Fibroblast of the aortic adventitia (primary cell): ENCODE data around the gene NOTCH2. TPM values are rescaled to one million over a fixed set of nuclear protein-coding genes. Genes with fewer than 3 reads are reported as not detected.

Experiments
- DNase-seq: peaks from one replicate; pipeline ENCODE4 v3.0.0-alpha.2; 2010; ENCODE audit warnings: low read depth
- H3K4me3 ChIP-seq: 2 replicates; pipeline ENCODE4 v1.5.1; 2011; ENCODE audit warnings: low read depth, mild to moderate bottlenecking, control low read depth, low read length, moderate library complexity
- CTCF ChIP-seq: IDR thresholded peaks from 2 replicates; pipeline ENCODE4 v1.5.1; 2011; ENCODE audit warnings: mild to moderate bottlenecking, low read length, control low read depth, inconsistent platforms; ENCODE audit not compliant: insufficient read depth
- total RNA-seq: library from RNA; depleted of rRNA; stranded (reverse); fragments of >200 nt; gene quantifications from 2 replicates; pipeline ENCODE4 v1.2.3, GENCODE V29; 2012; ENCODE audit warnings: low replicate concordance

NOTCH2 gene
- total RNA-seq, 1 donor: 143 TPM

GRCh38 chr1:119946724-119947123 is 122.7 kb downstream of the NOTCH2 start:
- TF ChIP-seq CTCF: no peak
- no peak for DNase-seq
- no peak overlapping the region for H3K4me3 ChIP-seq

GRCh38 chr1:119943216-119943615 is 126.2 kb downstream of the NOTCH2 start:
- no peak overlapping the region for H3K4me3 ChIP-seq
- DNase-seq: no peak
- TF ChIP-seq CTCF: no peak

GRCh38 chr1:119941392-119941791 is 128.1 kb downstream of the NOTCH2 start:
- DNase-seq: no peak
- H3K4me3 ChIP-seq: no peak overlapping the region
- no peak for TF ChIP-seq CTCF

- no peak for DNase-seq
- TF ChIP-seq CTCF: no peak
- H3K4me3 ChIP-seq: no peak overlapping the region
These were observed 128.8 kb downstream of the NOTCH2 start for GRCh38 chr1:119940697-119941096.

- TF ChIP-seq CTCF: no peak
- DNase-seq: no peak
- H3K4me3 ChIP-seq: no peak overlapping the region
These were observed 132.3 kb downstream of the NOTCH2 start for GRCh38 chr1:119937198-119937597.

- no peak for TF ChIP-seq CTCF
- H3K4me3 ChIP-seq: no peak overlapping the region
- no peak for DNase-seq
These were observed 133.5 kb downstream of the NOTCH2 start for GRCh38 chr1:119935915-119936314.

GRCh38 chr1:119935373-119935772 is 134.1 kb downstream of the NOTCH2 start:
- DNase-seq: no peak
- TF ChIP-seq CTCF: no peak
- H3K4me3 ChIP-seq: no peak overlapping the region
